OCI-LY3 (cell line): ENCODE measurements around the gene BICRA.

Experiments
- H2AFZ ChIP-seq: fragments of 200-600, 300-600 bp; shearing (Covaris generic); 2 replicates; pipeline ENCODE4 v1.6.0; 2014; ENCODE audit warnings: antibody characterized with exemption, low read depth, low read length
- H3K27ac ChIP-seq: fragments of 200-600, 300-600 bp; sonication (generic); 2 replicates; pipeline ENCODE4 v1.5.1; 2014; ENCODE audit warnings: mild to moderate bottlenecking, low read length, moderate library complexity, mixed read lengths
- H3K27me3 ChIP-seq: fragments of 200-600, 300-600 bp; sonication (generic); 2 replicates; pipeline ENCODE4 v1.6.1; 2014; ENCODE audit warnings: low read depth, low read length, mixed read lengths
- H3K36me3 ChIP-seq: fragments of 200-600, 300-600 bp; sonication (generic); replicated peaks from 2 replicates; pipeline ENCODE3; 2014; ENCODE audit warnings: low read depth, low read length, mixed read lengths
- H3K4me1 ChIP-seq: fragments of 300-600, 200-600 bp; sonication (generic); 2 replicates; pipeline ENCODE4 v1.6.1; 2014; ENCODE audit warnings: low read length, mixed read lengths
- H3K4me2 ChIP-seq: fragments of 200-600, 300-600 bp; sonication (generic); 2 replicates; pipeline ENCODE4 v1.6.1; 2014; ENCODE audit warnings: low read length, mixed read lengths
- H3K4me3 ChIP-seq: fragments of 300-600, 200-600 bp; sonication (generic); 2 replicates; pipeline ENCODE4 v1.5.1; 2014; ENCODE audit warnings: antibody characterized with exemption, mild to moderate bottlenecking, low read length, moderate library complexity
- H3K79me2 ChIP-seq: fragments of 300-600, 200-600 bp; shearing (Covaris generic); 2 replicates; pipeline ENCODE4 v1.6.1; 2014; ENCODE audit warnings: mild to moderate bottlenecking, low read length, mixed read lengths
- H3K9ac ChIP-seq: fragments of 300-600, 200-600 bp; shearing (Covaris generic); 2 replicates; pipeline ENCODE4 v1.6.0; 2014; ENCODE audit warnings: mild to moderate bottlenecking, low read length, moderate library complexity
- H3K9me3 ChIP-seq: fragments of 200-600, 300-600 bp; shearing (Covaris generic); 2 replicates; pipeline ENCODE4 v1.6.1; 2014; ENCODE audit warnings: low read length, mixed read lengths; ENCODE audit not compliant: insufficient read depth
- H4K20me1 ChIP-seq: fragments of 200-600, 300-600 bp; sonication (generic); 2 replicates; pipeline ENCODE4 v1.6.1; 2016; ENCODE audit warnings: low read length, mixed read lengths; ENCODE audit not compliant: insufficient read depth
- CTCF ChIP-seq: fragments of 200-600, 300-600 bp; sonication (generic); IDR thresholded peaks from 2 replicates; pipeline ENCODE4 v1.5.1; 2014; ENCODE audit warnings: antibody characterized with exemption, low read length, low read depth
- EZH2phosphoT487 ChIP-seq: fragments of 200-600 bp; shearing (Covaris generic); IDR thresholded peaks from 2 replicates; pipeline ENCODE4 v1.6.1; 2018; ENCODE audit warnings: antibody characterized with exemption, mixed run types, low read depth

BICRA gene

GRCh38 chr19:47752440-47753211, 143.7 kb downstream of the BICRA start:
- H3K4me3 ChIP-seq, result no peak overlapping the region
- no peak overlapping the region for H3K9ac ChIP-seq
- peaks cover 6% of the 10 kb centered on the region; the same call in 1 of the 2 replicates for H3K4me1 ChIP-seq
- H2AFZ ChIP-seq, result no peak overlapping the region
- no peaks in the 10 kb centered on the region for H3K9me3 ChIP-seq
- TF ChIP-seq CTCF, result no peak
- no peak for TF ChIP-seq EZH2phosphoT487
- H4K20me1 ChIP-seq, result peaks cover 18% of the 10 kb centered on the region; the same call in 1 of the 2 replicates
- peaks cover 80% of the 10 kb centered on the region for H3K36me3 ChIP-seq
- H3K79me2 ChIP-seq, result peaks cover 33% of the 10 kb centered on the region
- H3K4me2 ChIP-seq, result no peak overlapping the region
- no peaks in the 10 kb centered on the region for H3K27me3 ChIP-seq
- H3K27ac ChIP-seq, result no peak overlapping the region
